GM21576 (cell line): Measurements from ENCODE around the gene PLEKHA7.
A peak's percentile ranks its signal among the peaks of the same experiment; 100 is the strongest.
"Not testable (repeated sequence)": the region's sequence is repeated elsewhere in the genome, so short reads cannot be mapped to it uniquely, and the experiment has no call there.

Experiments used
- ATAC-seq: cut with Tn5 transposase; IDR thresholded peaks from one replicate; pipeline ENCODE4 v1.9.1; 2021; ENCODE audit warnings: mild to moderate bottlenecking, moderate library complexity; ENCODE audit not compliant: unreplicated experiment

Gene PLEKHA7

GRCh38 chr11:16889905-16890304 lies 124.3 kb downstream of the PLEKHA7 start:
- ATAC-seq = no peak

- not testable (repeated sequence) for ATAC-seq
These were observed 125.2 kb downstream of the PLEKHA7 start for GRCh38 chr11:16889010-16889409.

DNA sequence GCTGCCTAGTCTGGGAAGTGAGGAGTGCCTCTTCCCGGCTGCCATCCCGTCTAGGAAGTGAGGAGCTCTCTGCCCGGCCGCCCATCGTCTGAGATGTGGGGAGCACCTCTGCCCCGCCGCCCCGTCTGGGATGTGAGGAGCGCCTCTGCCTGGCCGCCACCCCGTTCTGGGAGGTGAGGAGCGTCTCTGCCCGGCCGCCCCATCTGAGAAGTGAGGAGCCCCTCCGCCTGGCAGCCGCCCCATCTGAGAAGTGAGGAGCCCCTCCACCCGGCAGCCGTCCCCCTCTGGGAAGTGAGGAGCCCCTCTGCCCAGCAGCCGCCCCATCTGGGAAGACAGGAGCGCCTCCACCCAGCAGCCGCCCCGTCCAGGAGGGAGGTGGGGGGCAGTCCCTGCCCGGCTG lies 126.3 kb downstream of the PLEKHA7 start:
- ATAC-seq = not testable (repeated sequence)

DNA sequence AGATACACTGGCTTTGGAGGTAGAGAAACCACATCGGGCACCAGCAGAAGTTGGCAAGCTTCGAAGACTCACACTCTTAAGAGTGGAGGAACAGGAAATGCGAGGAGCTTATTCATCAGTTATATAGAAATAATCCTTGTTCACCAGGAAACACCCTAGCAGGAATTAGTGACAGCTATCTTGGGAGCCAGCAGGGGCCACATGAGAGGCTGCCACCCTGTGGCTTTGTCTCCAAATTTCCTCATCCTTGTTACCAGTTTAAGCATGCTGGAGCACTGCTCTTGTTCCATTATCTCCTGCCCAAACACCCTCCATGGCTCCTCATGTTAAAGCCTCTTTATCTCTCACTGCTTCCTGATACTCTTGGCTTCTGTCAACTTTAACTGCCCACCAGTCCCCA lies 131.0 kb downstream of the PLEKHA7 start:
- no peak for ATAC-seq

DNA sequence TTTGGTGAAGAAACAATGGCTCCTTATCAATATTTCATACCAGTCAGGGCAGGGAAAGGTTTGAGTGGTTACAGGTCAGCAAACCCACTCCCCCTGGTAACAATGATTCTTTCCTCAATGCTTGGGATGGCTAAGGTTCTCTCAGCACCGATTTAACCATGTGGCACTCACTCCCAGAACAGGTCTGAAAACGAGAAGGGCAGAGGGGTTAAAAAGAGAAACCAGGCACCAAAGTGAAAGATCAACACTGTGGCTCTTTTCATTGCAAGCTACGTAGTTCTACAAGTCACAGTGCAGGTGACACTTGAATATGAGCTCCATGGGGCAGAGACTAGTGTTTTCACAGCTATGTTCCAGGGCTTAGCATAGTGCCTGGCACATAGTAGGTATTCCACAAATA lies 132.4 kb downstream of the PLEKHA7 start:
- peak; percentile 50 for ATAC-seq

- ATAC-seq = no peak
These were observed 133.0 kb downstream of the PLEKHA7 start for GRCh38 chr11:16881074-16881709.

DNA sequence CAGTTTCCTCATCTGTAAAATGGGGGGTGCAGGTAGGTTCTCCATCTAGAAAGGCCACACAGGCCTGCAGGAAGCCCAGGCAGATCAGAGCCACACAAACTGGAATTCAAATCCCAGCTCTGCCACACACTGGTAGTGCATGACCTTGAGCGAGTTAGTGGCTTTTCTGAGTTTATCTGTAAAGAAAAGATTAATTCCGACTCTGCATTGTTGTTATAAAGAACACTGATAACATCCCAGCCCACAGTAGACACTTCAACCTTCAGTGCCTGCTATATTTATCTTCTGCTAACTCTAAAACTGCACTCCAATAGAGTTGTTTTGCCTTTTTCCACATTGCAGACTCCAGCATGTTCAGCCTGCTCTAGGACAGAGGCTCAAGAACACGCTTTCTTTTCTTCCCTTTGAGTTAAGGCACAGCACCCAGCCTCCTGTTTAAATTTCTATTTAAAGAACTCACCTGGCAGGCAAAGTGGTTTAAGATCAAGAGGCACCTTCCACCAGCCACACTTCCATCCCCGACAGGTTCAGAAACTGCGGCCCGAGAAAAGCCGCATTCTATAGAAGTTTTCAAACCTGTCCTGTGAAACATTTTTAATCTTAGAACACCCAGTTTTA lies 133.9 kb downstream of the PLEKHA7 start:
- no peak for ATAC-seq

DNA sequence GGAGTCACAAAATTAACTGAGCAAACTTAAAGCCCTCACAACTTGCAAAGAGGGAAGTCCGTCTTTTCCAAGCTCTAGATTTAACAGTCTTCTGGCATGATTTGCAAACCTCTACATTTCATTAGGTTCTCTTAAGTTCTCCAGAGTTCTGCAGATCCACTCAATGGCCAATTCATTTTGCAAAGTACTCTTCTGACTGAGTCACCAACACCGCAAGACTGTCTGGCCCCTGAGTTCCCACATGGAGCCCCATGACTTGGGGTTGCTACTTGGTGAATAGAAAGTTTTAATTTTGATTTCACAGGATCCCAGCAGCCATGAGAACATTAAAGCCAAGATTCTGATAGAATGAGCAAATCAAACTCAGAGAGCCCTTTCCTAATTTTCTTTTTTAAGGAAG lies 134.5 kb downstream of the PLEKHA7 start:
- ATAC-seq = no peak

GRCh38 chr11:16876837-16877236 lies 137.4 kb downstream of the PLEKHA7 start:
- ATAC-seq = no peak

DNA sequence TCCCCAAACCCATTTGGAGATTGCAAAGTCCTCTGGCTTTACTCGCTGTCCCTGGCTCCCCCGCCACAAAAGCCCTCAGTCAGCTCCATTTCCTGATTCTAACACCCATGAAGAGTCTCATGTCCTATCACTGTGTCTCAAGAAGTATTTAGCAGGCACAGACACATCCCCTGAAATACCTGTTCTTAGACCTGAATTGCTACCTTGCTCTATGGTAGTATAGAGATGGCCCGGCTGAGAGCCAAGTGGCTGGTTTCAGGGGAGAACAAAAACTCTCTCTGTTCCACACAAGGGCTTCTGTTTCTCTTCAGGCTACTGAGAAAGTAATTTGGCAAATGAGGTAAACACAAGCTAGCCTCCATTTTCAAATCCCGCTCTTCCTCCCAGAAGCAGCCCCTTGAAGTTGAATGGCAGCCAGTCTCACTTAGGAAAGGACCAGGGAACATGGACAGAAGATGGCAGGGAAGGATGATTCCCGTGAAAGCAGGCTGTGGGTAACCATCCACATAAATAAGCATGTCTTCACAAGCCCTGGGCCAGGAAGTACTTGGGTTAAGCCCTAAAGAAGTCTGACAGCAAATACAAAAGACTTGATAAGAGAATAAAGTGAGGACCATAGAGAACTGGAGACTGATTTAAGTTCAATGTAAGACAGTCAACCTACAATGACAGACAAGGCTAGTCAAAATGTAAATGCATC lies 138.0 kb downstream of the PLEKHA7 start:
- no peak for ATAC-seq

DNA sequence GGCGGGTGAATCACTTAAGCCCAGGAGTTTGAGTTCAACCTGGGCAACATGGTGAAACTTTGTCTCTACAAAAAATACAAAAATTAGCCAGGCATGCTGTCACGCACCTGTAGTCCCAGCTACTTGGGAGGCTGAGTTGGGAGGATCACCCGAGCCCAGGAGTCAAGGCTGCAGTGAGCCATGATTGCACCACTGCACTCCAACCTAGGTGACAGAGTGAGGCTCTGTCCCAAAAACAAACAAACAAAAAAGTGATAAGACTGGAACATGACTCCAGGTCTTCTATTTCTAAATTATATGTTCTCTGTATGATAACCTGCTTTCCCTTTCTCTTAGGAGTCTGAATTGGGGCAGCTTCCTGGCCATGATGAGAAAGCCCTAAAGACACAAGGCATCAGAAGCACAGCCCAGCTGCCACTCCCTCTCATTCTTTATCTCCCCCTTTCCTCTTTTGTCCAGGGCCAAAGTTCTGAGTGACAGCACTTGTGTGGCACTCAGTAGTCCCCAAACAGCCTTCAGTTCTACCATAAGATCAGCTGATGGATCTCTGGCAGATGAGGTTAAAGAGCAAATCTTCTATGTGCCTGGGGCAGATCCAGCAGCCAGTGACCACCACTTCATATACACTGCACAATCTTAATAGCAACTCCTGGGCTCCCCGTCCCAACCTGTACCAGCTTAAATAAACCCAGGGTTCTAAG lies 139.8 kb downstream of the PLEKHA7 start:
- no peak for ATAC-seq

- no peak for ATAC-seq
These were observed 140.9 kb downstream of the PLEKHA7 start for GRCh38 chr11:16873289-16873688.

- no peak for ATAC-seq
These were observed 142.8 kb downstream of the PLEKHA7 start for GRCh38 chr11:16871368-16871767.

- ATAC-seq = no peak
These were observed 147.1 kb downstream of the PLEKHA7 start for GRCh38 chr11:16867097-16867496.

DNA sequence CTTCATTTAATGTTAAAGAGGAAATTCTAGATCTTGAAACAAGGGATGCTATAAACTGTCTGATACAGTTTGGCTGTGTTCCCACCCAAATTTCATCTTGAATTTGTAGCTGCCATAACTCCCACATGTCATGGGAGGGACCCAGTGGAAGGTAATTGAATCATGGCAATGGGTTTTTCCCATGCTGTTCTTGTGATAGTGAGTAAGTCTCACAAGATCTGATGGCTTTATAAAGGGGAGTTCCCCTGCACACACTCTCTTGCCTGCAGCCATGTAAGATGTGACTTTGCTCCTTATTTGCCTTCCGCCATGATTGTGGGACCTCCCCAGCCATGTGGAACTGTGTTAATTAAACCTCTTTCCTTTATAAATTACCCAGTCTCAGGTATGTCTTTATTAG lies 149.8 kb downstream of the PLEKHA7 start:
- not testable (repeated sequence) for ATAC-seq

GRCh38 chr11:16863389-16863788 lies 150.8 kb downstream of the PLEKHA7 start:
- no peak for ATAC-seq

GRCh38 chr11:16862726-16863125 lies 151.5 kb downstream of the PLEKHA7 start:
- ATAC-seq = no peak

GRCh38 chr11:16861862-16862261 lies 152.4 kb downstream of the PLEKHA7 start:
- no peak for ATAC-seq

DNA sequence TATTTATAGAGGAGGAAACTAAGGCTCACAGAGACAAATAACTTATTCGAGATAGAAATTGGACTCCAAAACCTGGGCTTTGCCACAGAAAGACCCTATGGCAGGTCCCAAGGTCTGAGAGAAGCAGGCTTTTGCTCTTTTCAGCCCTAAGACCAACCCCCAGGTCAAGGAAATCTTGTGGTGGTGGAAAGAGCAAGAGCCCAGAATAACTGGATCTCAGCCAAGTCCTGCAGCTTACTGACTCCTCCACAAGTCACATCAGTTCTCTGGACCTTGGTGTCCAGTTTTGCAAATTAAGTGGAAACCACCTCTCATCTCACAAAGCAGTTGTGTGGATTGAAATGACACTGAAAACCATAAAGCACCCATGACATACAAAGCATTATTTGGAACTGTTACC lies 153.6 kb downstream of the PLEKHA7 start:
- ATAC-seq = no peak

DNA sequence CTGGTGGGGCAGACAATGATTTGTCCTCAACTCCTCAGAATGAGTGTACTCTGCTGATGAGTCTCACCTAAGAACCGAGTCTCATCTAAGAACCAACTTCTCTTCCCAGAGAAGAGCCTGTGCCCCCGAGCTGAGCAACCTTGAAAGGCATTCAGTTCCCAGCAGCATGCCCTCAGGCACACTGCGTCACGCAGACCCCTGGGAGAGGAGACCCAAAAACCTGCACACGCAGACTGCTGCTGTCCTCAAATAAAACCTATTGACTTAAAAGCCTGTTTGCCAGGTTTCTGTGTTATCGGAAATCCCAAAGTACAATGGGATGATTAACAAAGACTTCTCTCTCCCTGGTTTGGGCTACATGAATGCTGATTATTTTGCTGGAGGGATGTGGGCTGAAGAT lies 154.6 kb downstream of the PLEKHA7 start:
- ATAC-seq = no peak

GRCh38 chr11:16857186-16857585 lies 157.0 kb downstream of the PLEKHA7 start:
- ATAC-seq = no peak

DNA sequence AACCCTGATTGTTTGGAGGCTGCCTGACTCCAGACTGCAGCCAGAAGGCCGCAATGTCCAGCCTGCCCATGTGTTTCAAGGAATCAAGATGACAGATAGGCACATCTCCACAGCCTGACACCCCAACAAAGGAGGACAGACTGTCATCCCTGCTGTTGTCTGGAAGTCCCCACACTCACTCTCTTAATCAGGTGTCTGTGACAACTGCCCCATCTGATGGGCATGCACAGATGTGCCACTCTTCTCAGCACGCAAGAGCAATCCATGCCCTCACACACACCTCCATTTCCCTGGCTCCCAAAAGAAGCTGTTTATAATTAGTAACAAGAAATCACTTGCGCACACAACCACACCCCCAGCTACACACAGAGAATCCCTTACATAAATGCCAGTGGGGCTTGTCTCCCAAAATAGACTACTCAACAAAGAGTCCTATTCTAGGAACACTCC lies 158.2 kb downstream of the PLEKHA7 start:
- ATAC-seq = no peak
